ENCODE measurements around the gene OR8H3.
"Not testable (repeated sequence)": the region's sequence is repeated elsewhere in the genome, so short reads cannot be mapped to it uniquely, and the experiment has no call there.

OR8H3 gene, protein sequence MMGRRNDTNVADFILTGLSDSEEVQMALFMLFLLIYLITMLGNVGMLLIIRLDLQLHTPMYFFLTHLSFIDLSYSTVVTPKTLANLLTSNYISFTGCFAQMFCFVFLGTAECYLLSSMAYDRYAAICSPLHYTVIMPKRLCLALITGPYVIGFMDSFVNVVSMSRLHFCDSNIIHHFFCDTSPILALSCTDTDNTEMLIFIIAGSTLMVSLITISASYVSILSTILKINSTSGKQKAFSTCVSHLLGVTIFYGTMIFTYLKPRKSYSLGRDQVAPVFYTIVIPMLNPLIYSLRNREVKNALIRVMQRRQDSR

DNA sequence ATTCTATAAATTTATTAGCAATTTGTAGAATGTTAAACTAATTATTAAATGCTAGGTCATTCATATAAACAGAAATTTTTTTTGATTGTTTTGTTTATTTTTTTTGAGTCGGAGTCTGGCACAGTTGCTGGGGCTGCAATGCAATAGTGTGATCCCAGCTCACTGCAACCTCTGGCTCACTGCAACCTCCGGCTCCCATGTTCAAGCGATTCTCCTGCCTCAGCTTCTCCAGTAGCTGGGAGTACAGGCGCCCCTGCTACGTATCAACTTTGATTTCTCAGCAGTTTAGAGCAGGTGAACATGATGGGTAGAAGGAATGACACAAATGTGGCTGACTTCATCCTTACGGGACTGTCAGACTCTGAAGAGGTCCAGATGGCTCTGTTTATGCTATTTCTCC, at the start of gene OR8H3:
OR8H3 (plus strand) TSS at position 301 of the 400 bp plus-strand sequence; CDS start at position 301, 0 bp downstream.
- no peak for DNase-seq (ENCODE audit: low read depth)

DNA sequence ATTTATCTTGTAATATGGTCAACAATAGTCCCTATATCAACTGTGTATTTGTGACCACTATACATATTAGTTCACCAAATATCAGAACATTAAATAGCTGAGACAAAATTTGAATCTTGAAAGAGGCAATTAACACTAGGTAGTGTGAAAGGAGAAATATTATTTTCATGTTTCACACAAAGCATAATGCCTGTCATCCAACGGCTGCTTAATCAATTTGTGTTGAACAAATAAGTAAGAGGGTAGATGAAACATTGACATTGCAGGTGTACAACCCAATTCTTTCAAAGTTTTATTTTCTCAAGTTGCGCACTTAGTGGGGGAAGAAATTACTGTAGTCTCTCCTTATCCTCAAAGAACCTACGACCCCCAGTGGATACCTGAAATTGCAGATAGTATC, 32.5 kb upstream of the OR8H3 start:
- DNase-seq (ENCODE audit: low read depth), result no peak

DNA sequence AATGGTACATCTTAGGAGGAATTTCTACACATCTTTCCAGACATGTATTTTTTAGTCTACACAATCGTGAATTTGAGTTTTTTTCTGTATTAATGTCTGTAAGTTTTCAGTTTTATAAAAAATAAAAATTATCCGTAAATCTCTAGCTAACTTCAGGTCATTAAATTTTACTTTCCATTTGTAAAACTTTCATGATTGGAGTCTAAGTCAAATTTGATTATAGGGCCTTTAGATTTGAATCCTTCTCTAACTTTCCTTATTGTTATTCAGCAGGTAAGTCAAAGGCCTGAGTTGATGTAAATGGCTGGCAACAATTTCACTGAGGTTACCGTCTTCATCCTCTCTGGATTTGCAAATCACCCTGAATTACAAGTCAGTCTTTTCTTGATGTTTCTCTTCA, 29.2 kb upstream of the OR8H3 start, which contains the start of gene OR8I2:
OR8I2 (plus strand) TSS at position 301 of the 400 bp plus-strand sequence; CDS start at position 301, 0 bp downstream.
- no peak for DNase-seq (ENCODE audit: low read depth)

DNA sequence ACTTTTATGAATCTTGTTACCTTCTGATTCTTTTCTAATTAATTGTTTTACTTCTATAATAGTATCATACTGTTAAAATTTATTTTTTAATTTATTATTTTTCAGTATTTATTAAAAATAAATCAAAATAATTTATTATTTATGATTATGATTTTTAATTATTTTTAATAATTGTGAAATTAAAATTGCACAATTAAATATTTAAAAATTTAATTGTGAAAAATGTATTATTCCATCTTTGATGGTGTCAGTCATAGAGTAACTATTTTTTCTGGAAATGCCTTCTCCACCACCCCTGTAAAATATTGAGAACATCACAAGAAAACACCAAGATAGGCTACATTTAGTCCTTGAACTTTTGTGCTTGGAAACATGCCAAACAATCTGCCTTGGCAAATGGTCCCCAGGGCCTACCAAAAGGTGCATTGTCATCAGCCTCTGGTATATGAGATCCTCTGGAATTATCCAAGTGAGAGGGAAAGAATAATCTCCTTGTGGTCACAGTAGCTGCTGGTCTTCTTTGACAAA, 18.9 kb upstream of the OR8H3 start, which contains the start of gene OR8H2:
OR8H2 (plus strand) TSS at position 478 of the 528 bp plus-strand sequence. CDS start 1,356 bp downstream, outside the sequence.
- no peak for DNase-seq (ENCODE audit: low read depth)

DNA sequence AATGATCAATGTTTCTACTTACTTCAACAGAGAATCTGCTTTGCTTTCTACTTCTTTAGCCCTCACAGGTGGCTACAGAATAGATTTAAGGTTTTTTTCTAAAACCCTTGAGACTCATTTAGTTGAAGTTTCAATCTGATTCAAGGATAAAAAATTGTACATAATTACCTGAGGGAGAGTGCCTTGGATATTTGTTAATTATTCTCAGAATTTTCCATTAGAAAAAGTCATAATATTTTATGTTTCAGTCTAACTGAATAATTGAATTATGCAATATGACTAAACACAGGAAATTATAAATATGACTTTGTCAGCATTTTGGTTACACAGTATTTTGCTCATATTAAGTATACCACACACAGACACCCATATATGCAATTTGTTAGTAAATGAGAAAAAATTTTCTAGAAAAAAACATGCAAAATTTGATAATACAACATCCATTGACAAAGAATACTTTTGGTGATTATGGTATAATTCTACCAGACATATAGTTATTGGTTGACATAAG, 18.0 kb downstream of the OR8H3 start, which contains the start of gene OR8J3:
OR8J3 (minus strand) TSS at position 51 of the 511 bp plus-strand sequence. CDS start 2,483 bp downstream, outside the sequence.
- no peak for DNase-seq (ENCODE audit: low read depth)

DNA sequence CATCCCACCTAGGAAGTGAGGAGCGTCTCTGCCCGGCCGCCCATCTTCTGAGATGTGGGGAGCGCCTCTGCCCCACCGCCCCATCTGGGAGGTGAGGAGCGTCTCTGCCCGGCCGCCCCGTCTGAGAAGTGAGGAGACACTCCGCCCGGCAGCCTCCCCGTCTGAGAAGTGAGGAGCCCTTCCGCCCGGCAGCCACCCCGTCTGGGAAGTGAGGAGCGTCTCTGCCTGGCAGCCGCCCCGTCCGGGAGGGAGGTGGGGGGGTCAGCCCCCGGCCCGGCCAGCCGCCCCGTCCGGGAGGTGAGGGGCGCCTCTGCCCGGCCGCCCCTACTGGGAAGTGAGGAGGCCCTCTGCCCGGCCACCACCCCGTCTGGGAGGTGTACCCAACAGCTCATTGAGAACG, 21.5 kb downstream of the OR8H3 start:
- not testable (repeated sequence) for DNase-seq (ENCODE audit: low read depth)

DNA sequence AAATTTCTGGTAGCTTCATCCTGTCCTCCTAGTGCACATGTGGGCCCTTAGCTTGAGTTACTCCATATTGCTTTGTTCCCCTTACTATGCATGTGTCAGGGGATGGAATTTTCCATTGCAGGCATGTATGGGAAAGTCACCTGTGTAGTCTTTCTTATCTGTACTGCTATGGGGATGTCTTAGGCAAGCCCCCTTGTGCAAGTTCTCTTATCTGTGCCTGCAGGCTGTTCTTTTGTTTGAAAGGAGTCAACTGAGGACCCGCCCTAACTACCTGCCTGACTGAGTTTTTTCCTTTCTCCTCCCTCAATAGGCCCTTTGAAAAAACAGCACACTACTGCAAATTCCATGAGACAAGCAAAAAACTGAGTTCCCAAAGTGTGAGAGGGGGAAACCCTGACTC, 29.2 kb downstream of the OR8H3 start:
- no peak for DNase-seq (ENCODE audit: low read depth)

DNA sequence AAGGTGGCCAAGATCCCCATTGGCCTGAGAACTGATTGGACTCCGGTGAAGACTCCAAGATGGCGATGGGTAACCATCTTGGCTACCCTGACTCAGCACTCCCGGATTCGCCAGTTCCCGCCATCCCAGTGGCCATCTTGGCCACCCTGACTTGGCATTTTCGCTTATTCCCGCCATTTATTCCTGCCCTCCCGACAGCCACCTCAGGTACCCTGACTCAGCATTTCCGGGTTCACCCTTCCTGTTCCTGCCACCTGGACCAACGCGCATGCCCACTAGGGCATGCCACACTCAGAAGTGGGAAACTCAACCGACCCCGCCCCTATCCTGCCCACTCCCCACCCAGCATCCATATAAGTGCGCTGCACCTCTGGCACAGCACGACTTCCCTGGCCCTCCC, 30.2 kb downstream of the OR8H3 start:
- DNase-seq (ENCODE audit: low read depth), result no peak

DNA sequence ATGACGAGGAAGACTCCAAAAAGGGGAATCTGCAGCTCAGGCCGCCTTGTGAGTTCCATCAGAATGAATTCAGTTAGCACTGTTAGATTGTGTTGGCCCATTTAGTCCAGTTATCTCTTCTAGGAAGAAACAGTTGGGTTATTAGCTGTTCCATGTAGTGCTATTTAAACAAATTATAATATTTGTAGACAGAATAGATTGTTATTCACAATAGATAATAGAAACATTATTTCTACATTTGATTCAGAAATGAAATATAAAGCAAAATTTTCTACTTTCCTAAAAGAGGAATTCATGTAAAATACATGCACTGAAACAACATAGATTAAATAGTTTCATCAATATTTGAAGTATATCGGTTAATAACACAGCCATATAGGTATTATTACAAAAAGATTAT, 38.0 kb downstream of the OR8H3 start, which contains the start of gene OR8K5:
OR8K5 (minus strand) TSS at position 101 of the 400 bp plus-strand sequence; CDS start at position 101, 0 bp downstream.
- no peak for DNase-seq (ENCODE audit: low read depth)

DNA sequence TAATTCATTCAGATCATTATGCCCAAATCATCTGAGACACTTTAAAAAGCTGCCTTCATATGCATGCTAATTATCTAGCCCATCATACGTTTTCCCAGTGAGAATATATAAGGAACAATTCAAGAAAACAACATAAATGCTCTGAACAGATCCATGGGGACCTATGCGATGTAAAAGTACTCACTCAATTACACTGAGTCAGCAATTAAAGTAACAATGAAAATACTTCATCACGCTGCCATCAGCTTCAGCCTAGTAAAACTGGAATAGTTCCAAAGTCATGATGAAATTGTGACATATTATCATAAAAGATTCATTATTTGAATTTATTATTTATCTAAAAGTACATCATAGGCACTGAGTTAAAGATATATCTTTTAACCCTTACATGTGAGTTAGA, 41.6 kb downstream of the OR8H3 start:
- DNase-seq (ENCODE audit: low read depth), result no peak

DNA sequence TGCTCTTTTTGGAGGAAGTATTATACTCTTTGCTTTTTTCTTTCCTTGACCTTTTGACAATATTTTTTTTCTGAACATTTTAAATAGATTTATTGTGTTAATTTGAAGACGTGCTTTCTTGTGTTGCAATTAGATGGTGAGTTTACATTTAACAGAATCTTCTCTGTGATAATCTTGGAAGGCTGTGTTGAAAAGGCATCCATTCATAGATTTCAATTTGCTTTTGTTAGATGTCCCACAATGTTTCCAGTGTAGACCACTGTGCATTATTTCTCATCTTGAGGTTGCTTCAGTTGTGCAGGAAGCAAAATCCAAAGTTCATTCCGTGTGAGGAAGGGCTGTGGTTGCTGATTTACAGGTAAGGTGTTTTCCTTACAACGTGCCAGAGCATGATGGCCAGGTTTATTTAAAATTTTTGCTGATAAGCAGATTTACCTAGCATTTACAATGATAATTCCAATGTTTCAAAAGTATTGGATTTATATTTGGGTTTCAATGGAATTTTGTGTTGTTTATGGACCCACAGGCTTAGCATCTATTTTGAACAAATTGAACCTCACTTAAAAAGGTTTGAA, 50.2 kb downstream of the OR8H3 start:
- DNase-seq (ENCODE audit: low read depth), result no peak
